K562 (cell line): Measurements from ENCODE around the gene SLC22A15. TPM values are rescaled to one million over a fixed set of nuclear protein-coding genes. Genes with fewer than 3 reads are reported as not detected.

Experiments used
- ATAC-seq: fragments of 200-7000 bp; cut with Tn5 transposase; 3 replicates; pipeline ENCODE4 v1.9.1; 2020; ENCODE audit warnings: moderate library complexity
- BruUV-seq: library from RNA; stranded (reverse); fragments of 400-500 nt; replicated peaks from 2 replicates; lab custom pipeline; 2021; lab: Mats Ljungman, UMichigan
- CTCF ChIA-PET: fragments of 300-600 bp; formaldehyde crosslinking; extraction: SDS; loops from one replicate; lab custom pipeline; 2021; ENCODE audit warnings: low intra/inter-chr PET ratio; lab: Yijun Ruan, JAX
- POLR2A ChIA-PET: fragments of 300-600, 350-650 bp; sonication (Branson Sonifier 250); formaldehyde crosslinking; extraction: SDS; loops from one replicate; lab custom pipeline; 2021; ENCODE audit warnings: antibody characterized with exemption, inconsistent platforms; lab: Yijun Ruan, JAX
- DNase-seq, 4 experiments: peaks; one replicate each; pipeline versions ENCODE4 v3.0.0 to v3.0.0-alpha.2; 2011 to 2018; ENCODE audit warnings: low spot score in 3 of 4, mixed read lengths in 3 of 4; ENCODE audit errors: extremely low read depth in 1 of 4
- FAIRE-seq: peaks from 2 replicates; lab custom pipeline; 2011; peaks lifted over from hg19 to GRCh38; lab: Jason Lieb, UNC
- H2AFZ ChIP-seq: 2 replicates; pipeline ENCODE4 v1.6.0; 2011; ENCODE audit warnings: low read depth, low read length, control low read depth, inconsistent platforms
- H3K27ac ChIP-seq: fragments of 200-600 bp; 3 replicates; pipeline ENCODE4 v1.8.0; 2011; ENCODE audit warnings: low read depth, mild to moderate bottlenecking, control low read depth, inconsistent platforms, low read length, moderate library complexity, mixed read lengths; ENCODE audit errors: extremely low read depth
- H3K27me3 ChIP-seq, 2 experiments: fragments of 300-600 bp in 1 of 2; 2 replicates in 1 of 2; 3 replicates in 1 of 2; pipeline versions ENCODE4 v1.6.0 to v1.8.0; 2011; ENCODE audit warnings: inconsistent platforms in 2 of 2, low read length in 2 of 2, mild to moderate bottlenecking in 1 of 2, mixed read lengths in 1 of 2, moderate library complexity in 1 of 2; ENCODE audit not compliant: control insufficient read depth in 2 of 2, insufficient read depth in 2 of 2
- H3K36me3 ChIP-seq: fragments of 300-600 bp; 3 replicates; pipeline ENCODE4 v1.8.0; 2011; ENCODE audit warnings: mild to moderate bottlenecking, low read length, inconsistent platforms; ENCODE audit not compliant: control insufficient read depth, insufficient read depth
- H3K4me1 ChIP-seq, 2 experiments: fragments of 200-600 bp in 1 of 2; replicated peaks in 1 of 2; 2 replicates in 1 of 2; 3 replicates in 1 of 2; pipeline versions ENCODE4 v1.5.1 to v1.8.0; 2011; ENCODE audit warnings: inconsistent platforms in 2 of 2, low read length in 2 of 2, mild to moderate bottlenecking in 1 of 2, mixed read lengths in 1 of 2, moderate library complexity in 1 of 2; ENCODE audit not compliant: control insufficient read depth in 2 of 2, insufficient read depth in 2 of 2
- H3K4me2 ChIP-seq: 2 replicates; pipeline ENCODE4 v1.6.1; 2011; ENCODE audit warnings: low read length, control low read depth, inconsistent platforms, mixed read lengths; ENCODE audit not compliant: insufficient read depth
- H3K4me3 ChIP-seq: fragments of 200-600 bp; sonication (generic), shearing (Covaris generic); 2 replicates; pipeline ENCODE4 v1.5.1; 2016; ENCODE audit warnings: control low read depth, inconsistent platforms
- H3K79me2 ChIP-seq: fragments of 200-600 bp; 3 replicates; pipeline ENCODE4 v1.8.0; 2011; ENCODE audit warnings: low read length, inconsistent platforms; ENCODE audit not compliant: control insufficient read depth, insufficient read depth
- H3K9ac ChIP-seq, 2 experiments: 2 replicates each; pipeline versions ENCODE4 v1.6.0 to v1.6.1; 2011; ENCODE audit warnings: low read depth in 2 of 2, low read length in 2 of 2, control low read depth in 1 of 2, inconsistent platforms in 1 of 2, mild to moderate bottlenecking in 1 of 2, mixed read lengths in 1 of 2; ENCODE audit not compliant: insufficient read depth in 1 of 2
- H3K9me1 ChIP-seq: one replicate; pipeline ENCODE4 v1.6.0; 2011; ENCODE audit warnings: inconsistent platforms, mild to moderate bottlenecking, low read length, moderate library complexity; ENCODE audit not compliant: control insufficient read depth, insufficient read depth
- H3K9me3 ChIP-seq: replicated peaks from 2 replicates; pipeline ENCODE4 v1.5.1; 2011; ENCODE audit warnings: low read depth, low read length, inconsistent platforms; ENCODE audit not compliant: control insufficient read depth, insufficient read depth
- H4K20me1 ChIP-seq: replicated peaks from 2 replicates; pipeline ENCODE4 v1.6.1; 2011; ENCODE audit warnings: low read length, inconsistent platforms, mixed read lengths; ENCODE audit not compliant: control insufficient read depth, insufficient read depth
- KAT8 ChIP-seq: fragments of 450-650 bp; IDR thresholded peaks from 2 replicates; pipeline ENCODE4 v1.6.1; 2016; ENCODE audit warnings: low read depth, mild to moderate bottlenecking
- PATZ1 ChIP-seq: fragments of 250-450 bp; sonication (Bioruptor Pico); IDR thresholded peaks from 2 replicates; pipeline ENCODE4 v1.5.0; 2020; ENCODE audit warnings: mild to moderate bottlenecking, borderline replicate concordance
- RB1 ChIP-seq: fragments of 450-650 bp; IDR thresholded peaks from 2 replicates; pipeline ENCODE4 v1.6.1; 2017; ENCODE audit warnings: low read depth, mild to moderate bottlenecking
- ZBTB1 ChIP-seq: sonication (generic); formaldehyde crosslinking; IDR thresholded peaks from 2 replicates; pipeline ENCODE4 v1.8.1; 2023; ENCODE audit warnings: missing genetic modification reagents, low read depth, mild to moderate bottlenecking, borderline replicate concordance
- ZNF224 ChIP-seq: sonication (generic); formaldehyde crosslinking; IDR thresholded peaks from 2 replicates; pipeline ENCODE4 v1.8.0; 2022; ENCODE audit warnings: mild to moderate bottlenecking, missing genetic modification reagents
- whole genome bisulfite sequencing: fragments of 100-300 bp; shearing (Covaris generic); methylation state at CpG from one replicate; pipeline ENCODE4 v1.1.6; 2016; ENCODE audit warnings: low coverage, mixed read lengths; ENCODE audit not compliant: insufficient coverage; ENCODE audit errors: missing lambda C conversion rate; 5-methylcytosine and 5-hydroxymethylcytosine counted together
- in situ Hi-C: fragments of 300-500 bp; cut with MboI; formaldehyde crosslinking; loops from 4 replicates; pipeline ENCODE4 v1.15.0; 2018; ENCODE audit warnings: inconsistent platforms, mixed read lengths
- intact Hi-C: fragments of 100-400 bp; cut with micrococcal nuclease; formaldehyde crosslinking; loops from 2 replicates; pipeline ENCODE4 v1.14.2; 2022
- polyA plus RNA-seq, 8 experiments: library from polyadenylated mRNA; depleted of rRNA in 4 of 8; stranded (reverse) in 5 of 8; unstranded in 3 of 8; fragments of >200 nt; fragmentation: Nextera tagmentation in 2 of 8; fragmentation: Illumina TruSeq in 1 of 8; extraction: Ambion mirVana in 2 of 8; extraction: Trizol in 1 of 8; gene quantifications; 2 replicates each; pipeline versions ENCODE4 v1.2.1 to v1.2.3, GENCODE V29; 2011 to 2014; ENCODE audit warnings: inconsistent platforms in 1 of 8, missing spikeins in 1 of 8
- total RNA-seq, 7 experiments: library from RNA; depleted of rRNA in 6 of 7; stranded (reverse); fragments of >200 nt in 6 of 7; fragmentation: Illumina TruSeq in 2 of 7; extraction: Trizol in 2 of 7; gene quantifications; 2 replicates each; pipeline versions ENCODE4 v1.2.1 to v1.2.3, GENCODE V29; 2011 to 2021; ENCODE audit warnings: low replicate concordance in 1 of 7

Gene SLC22A15
- total and polyA plus RNA-seq, 9 of the 15 experiments (the other 6 are each of a cell fraction or from before 2014, with no cell fraction given), result 0.24 to 2.7 (median 1.2) TPM

- Histone ChIP-seq H3K9me3 (no peaks in the 10 kb centered on the region), H3K4me2 (no peak overlapping the region), H3K9me1 (no peaks in the 10 kb centered on the region)
- no TSS peak for BruUV-seq
- POLR2A ChIA-PET, result interaction anchor here (0.8 to 1.5 kb wide), 2 partner anchors 8 to 22 kb away, joined by 3 to 4 read pairs; no protein-coding TSS in a partner anchor
- no peak for TF ChIP-seq ZNF224
- TF ChIP-seq KAT8, result no peak
- TF ChIP-seq PATZ1, result no peak
- TF ChIP-seq RB1, result no peak
- no peak for TF ChIP-seq ZBTB1 (CRISPR knock-in tag)
- TF ChIP-seq, all 486 proteins: peak for 0
- CTCF ChIA-PET, result no interaction called here
- in situ Hi-C loops, result no loop called here
- Histone ChIP-seq H3K9ac (0 out of 4 replicates have a peak overlapping the region, but pooled peaks of 1 of the 2 experiments have one; percentile 33), H4K20me1 (no peaks in the 10 kb centered on the region), H3K79me2 (no peaks in the 10 kb centered on the region), H3K36me3 (no peaks in the 10 kb centered on the region), H2AFZ (no peak overlapping the region), H3K4me3 (no peak overlapping the region), H3K27ac (no peak overlapping the region), H3K27me3 (peaks cover 0 to 4% of the 10 kb centered on the region in 2 experiments; a peak in 2 of 5 replicates), H3K4me1 (no peaks in the 10 kb centered on the region)
- ATAC-seq (no peak), DNase-seq (no peak), FAIRE-seq (no peak)
- intact Hi-C loops, result no loop called here
- 0% methylated on average over 2 of the region's 2 CpGs for WGBS
Measured at GRCh38 chr1:116099919-116100318, 123.6 kb downstream of the SLC22A15 start.
